ENCODE measurements around the gene RNF13. TPM values are rescaled to one million over a fixed set of nuclear protein-coding genes. Genes with fewer than 3 reads are reported as not detected.

RNF13 gene
- total RNA-seq, 1 experiment from 2014 or later = 161 TPM

GRCh38 chr3:149957361-149958125, 144.5 kb downstream of the RNF13 start:
- Histone ChIP-seq H3K27ac (ENCODE audit: low read length) (no peak overlapping the region), H3K79me2 (ENCODE audit: low read length) (peaks cover 55% of the 10 kb centered on the region), H3K4me1 (ENCODE audit: low read length) (peaks cover 35% of the 10 kb centered on the region), H3K4me2 (ENCODE audit: low read depth, low read length, poor library complexity, severe bottlenecking) (no peak overlapping the region), H3K36me3 (ENCODE audit: insufficient read depth, low read length) (peaks cover 5% of the 10 kb centered on the region; the same call in 1 of the 2 replicates), H2AFZ (ENCODE audit: low read length) (no peak overlapping the region), H3K27me3 (ENCODE audit: low read length) (no peaks in the 10 kb centered on the region), H4K20me1 (ENCODE audit: insufficient read depth, low read depth, low read length) (no peaks in the 10 kb centered on the region), H3K9me3 (ENCODE audit: low read length) (no peaks in the 10 kb centered on the region), H3K9ac (ENCODE audit: low read length) (no peak overlapping the region), H3K4me3 (ENCODE audit: low read length) (no peak overlapping the region), H3K9me2 (replicated peaks; ENCODE audit: insufficient read depth, low read length) (no peaks in the 10 kb centered on the region)
- DNase-seq = no peak

GRCh38 chr3:149958171-149958796, 145.3 kb downstream of the RNF13 start:
- H3K4me3 ChIP-seq (ENCODE audit: low read length) = no peak overlapping the region
- no peak overlapping the region for H3K9ac ChIP-seq (ENCODE audit: low read length)
- DNase-seq = no peak
- no peaks in the 10 kb centered on the region for H3K9me3 ChIP-seq (ENCODE audit: low read length)
- no peak overlapping the region for H3K4me2 ChIP-seq (ENCODE audit: low read depth, low read length, poor library complexity, severe bottlenecking)
- no peak overlapping the region for H3K27ac ChIP-seq (ENCODE audit: low read length)
- H3K9me2 ChIP-seq (replicated peaks; ENCODE audit: insufficient read depth, low read length) = no peaks in the 10 kb centered on the region
- no peaks in the 10 kb centered on the region for H3K27me3 ChIP-seq (ENCODE audit: low read length)
- H4K20me1 ChIP-seq (ENCODE audit: insufficient read depth, low read depth, low read length) = no peaks in the 10 kb centered on the region
- H3K36me3 ChIP-seq (ENCODE audit: insufficient read depth, low read length) = peaks cover 3% of the 10 kb centered on the region; the same call in 1 of the 2 replicates
- H3K79me2 ChIP-seq (ENCODE audit: low read length) = peaks cover 54% of the 10 kb centered on the region
- H2AFZ ChIP-seq (ENCODE audit: low read length) = no peak overlapping the region
- H3K4me1 ChIP-seq (ENCODE audit: low read length) = peaks cover 36% of the 10 kb centered on the region

- no peaks in the 10 kb centered on the region for H3K27me3 ChIP-seq (ENCODE audit: low read length)
- no peak overlapping the region for H3K4me3 ChIP-seq (ENCODE audit: low read length)
- H3K9me2 ChIP-seq (replicated peaks; ENCODE audit: insufficient read depth, low read length) = no peaks in the 10 kb centered on the region
- H3K9ac ChIP-seq (ENCODE audit: low read length) = no peak overlapping the region
- H3K36me3 ChIP-seq (ENCODE audit: insufficient read depth, low read length) = no peaks in the 10 kb centered on the region; the same call in 1 of the 2 replicates
- H3K27ac ChIP-seq (ENCODE audit: low read length) = no peak overlapping the region
- no peaks in the 10 kb centered on the region for H3K9me3 ChIP-seq (ENCODE audit: low read length)
- no peak overlapping the region for H3K4me2 ChIP-seq (ENCODE audit: low read depth, low read length, poor library complexity, severe bottlenecking)
- peaks cover 55% of the 10 kb centered on the region for H3K79me2 ChIP-seq (ENCODE audit: low read length)
- no peak for DNase-seq
- no peak overlapping the region for H2AFZ ChIP-seq (ENCODE audit: low read length)
- peaks cover 37% of the 10 kb centered on the region for H3K4me1 ChIP-seq (ENCODE audit: low read length)
- no peaks in the 10 kb centered on the region for H4K20me1 ChIP-seq (ENCODE audit: insufficient read depth, low read depth, low read length)
These were observed 146.4 kb downstream of the RNF13 start for GRCh38 chr3:149959443-149959842.

- peaks cover 14% of the 10 kb centered on the region; the same call in 1 of the 2 replicates for H3K36me3 ChIP-seq (ENCODE audit: insufficient read depth, low read length)
- H3K79me2 ChIP-seq (ENCODE audit: low read length) = peaks cover 69% of the 10 kb centered on the region
- DNase-seq = no peak
- no peak overlapping the region for H3K4me2 ChIP-seq (ENCODE audit: low read depth, low read length, poor library complexity, severe bottlenecking)
- H4K20me1 ChIP-seq (ENCODE audit: insufficient read depth, low read depth, low read length) = peaks cover 6% of the 10 kb centered on the region; the same call in 1 of the 2 replicates
- H3K9me3 ChIP-seq (ENCODE audit: low read length) = no peaks in the 10 kb centered on the region
- H3K9me2 ChIP-seq (replicated peaks; ENCODE audit: insufficient read depth, low read length) = no peaks in the 10 kb centered on the region
- no peak overlapping the region for H2AFZ ChIP-seq (ENCODE audit: low read length)
- H3K27ac ChIP-seq (ENCODE audit: low read length) = no peak overlapping the region
- H3K4me3 ChIP-seq (ENCODE audit: low read length) = no peak overlapping the region
- H3K9ac ChIP-seq (ENCODE audit: low read length) = no peak overlapping the region
- no peaks in the 10 kb centered on the region for H3K27me3 ChIP-seq (ENCODE audit: low read length)
- peaks cover 55% of the 10 kb centered on the region for H3K4me1 ChIP-seq (ENCODE audit: low read length)
These were observed 150.5 kb downstream of the RNF13 start for GRCh38 chr3:149963485-149963884.

GRCh38 chr3:149964291-149964690, 151.3 kb downstream of the RNF13 start:
- H3K27me3 ChIP-seq (ENCODE audit: low read length) = no peaks in the 10 kb centered on the region

GRCh38 chr3:149965278-149965677, 152.3 kb downstream of the RNF13 start:
- Histone ChIP-seq H3K4me3 (ENCODE audit: low read length) (no peak overlapping the region), H2AFZ (ENCODE audit: low read length) (no peak overlapping the region), H3K9me2 (replicated peaks; ENCODE audit: insufficient read depth, low read length) (no peaks in the 10 kb centered on the region), H3K9me3 (ENCODE audit: low read length) (no peaks in the 10 kb centered on the region), H3K4me1 (ENCODE audit: low read length) (peaks cover 68% of the 10 kb centered on the region), H3K79me2 (ENCODE audit: low read length) (peaks cover 76% of the 10 kb centered on the region), H4K20me1 (ENCODE audit: insufficient read depth, low read depth, low read length) (peaks cover 8% of the 10 kb centered on the region; the same call in 1 of the 2 replicates), H3K9ac (ENCODE audit: low read length) (no peak overlapping the region), H3K27me3 (ENCODE audit: low read length) (no peaks in the 10 kb centered on the region), H3K36me3 (ENCODE audit: insufficient read depth, low read length) (peaks cover 14% of the 10 kb centered on the region; the same call in 1 of the 2 replicates), H3K27ac (ENCODE audit: low read length) (peak overlapping the region; percentile 39; the same call in 1 of the 2 replicates), H3K4me2 (ENCODE audit: low read depth, low read length, poor library complexity, severe bottlenecking) (peak overlapping the region; percentile 23)
- peak; percentile 78 for DNase-seq

More at GRCh38 chr3:149964291-149964690, 151.3 kb downstream of the RNF13 start:
- H3K79me2 ChIP-seq (ENCODE audit: low read length) = peaks cover 74% of the 10 kb centered on the region
- no peaks in the 10 kb centered on the region for H3K9me2 ChIP-seq (replicated peaks; ENCODE audit: insufficient read depth, low read length)
- H3K4me2 ChIP-seq (ENCODE audit: low read depth, low read length, poor library complexity, severe bottlenecking) = peak overlapping the region; percentile 23
- no peak overlapping the region for H3K4me3 ChIP-seq (ENCODE audit: low read length)
- H3K9ac ChIP-seq (ENCODE audit: low read length) = no peak overlapping the region
- no peak for DNase-seq
- no peaks in the 10 kb centered on the region for H3K9me3 ChIP-seq (ENCODE audit: low read length)
- H4K20me1 ChIP-seq (ENCODE audit: insufficient read depth, low read depth, low read length) = peaks cover 8% of the 10 kb centered on the region; the same call in 1 of the 2 replicates
- no peak overlapping the region for H2AFZ ChIP-seq (ENCODE audit: low read length)
- peak overlapping the region; percentile 39; the same call in 1 of the 2 replicates for H3K27ac ChIP-seq (ENCODE audit: low read length)
- peaks cover 14% of the 10 kb centered on the region; the same call in 1 of the 2 replicates for H3K36me3 ChIP-seq (ENCODE audit: insufficient read depth, low read length)
- peaks cover 63% of the 10 kb centered on the region for H3K4me1 ChIP-seq (ENCODE audit: low read length)

GRCh38 chr3:149967086-149967685, 154.2 kb downstream of the RNF13 start:
- H2AFZ ChIP-seq (ENCODE audit: low read length) = no peak overlapping the region
- H4K20me1 ChIP-seq (ENCODE audit: insufficient read depth, low read depth, low read length) = peaks cover 8% of the 10 kb centered on the region; the same call in 1 of the 2 replicates
- H3K9me3 ChIP-seq (ENCODE audit: low read length) = no peaks in the 10 kb centered on the region
- peaks cover 77% of the 10 kb centered on the region for H3K4me1 ChIP-seq (ENCODE audit: low read length)
- H3K9me2 ChIP-seq (replicated peaks; ENCODE audit: insufficient read depth, low read length) = no peaks in the 10 kb centered on the region
- H3K79me2 ChIP-seq (ENCODE audit: low read length) = peaks cover 75% of the 10 kb centered on the region
- peak overlapping the region; percentile 69 for H3K4me2 ChIP-seq (ENCODE audit: low read depth, low read length, poor library complexity, severe bottlenecking)
- H3K27ac ChIP-seq (ENCODE audit: low read length) = peak overlapping the region; percentile 58
- 0 out of 2 replicates have a peak overlapping the region, but pooled peaks have one; percentile 71 for H3K4me3 ChIP-seq (ENCODE audit: low read length)
- DNase-seq = peak; percentile 89
- H3K27me3 ChIP-seq (ENCODE audit: low read length) = no peaks in the 10 kb centered on the region
- H3K9ac ChIP-seq (ENCODE audit: low read length) = peak overlapping the region; percentile 83; the same call in 1 of the 2 replicates
- peaks cover 14% of the 10 kb centered on the region; the same call in 1 of the 2 replicates for H3K36me3 ChIP-seq (ENCODE audit: insufficient read depth, low read length)
